SK-N-SH treated with all-trans-retinoic acid at 6 μM for 48 hours (cell line): ENCODE data around the gene TRABD2B.

Experiments
- ATAC-seq: fragments of 200-7000 bp; cut with Tn5 transposase; 3 replicates; pipeline ENCODE4 v1.9.1; 2020; ENCODE audit warnings: mild to moderate bottlenecking, moderate library complexity
- ARNTL ChIP-seq: fragments of 450-650 bp; formaldehyde crosslinking; IDR thresholded peaks from 2 replicates; pipeline ENCODE4 v1.5.0; 2020; ENCODE audit warnings: low read depth, mild to moderate bottlenecking, moderate library complexity, borderline replicate concordance
- BACH2 ChIP-seq: fragments of 250-450 bp; sonication (Bioruptor Pico); IDR thresholded peaks from 2 replicates; pipeline ENCODE4 v1.9.0; 2021; ENCODE audit warnings: mild to moderate bottlenecking, borderline replicate concordance
- CSDC2 ChIP-seq: fragments of 250-450 bp; sonication (Bioruptor Pico); IDR thresholded peaks from 2 replicates; pipeline ENCODE4 v1.5.0; 2020; ENCODE audit warnings: mild to moderate bottlenecking, moderate library complexity
- GLIS3 ChIP-seq: fragments of 250-450 bp; sonication (Bioruptor Pico); IDR thresholded peaks from 2 replicates; pipeline ENCODE4 v1.5.0; 2020; ENCODE audit warnings: mild to moderate bottlenecking, moderate library complexity
- PPARA ChIP-seq: fragments of 250-450 bp; sonication (Bioruptor Pico); IDR thresholded peaks from 2 replicates; pipeline ENCODE4 v1.5.0; 2020; ENCODE audit warnings: mild to moderate bottlenecking, borderline replicate concordance
- RARB ChIP-seq: fragments of 250-450 bp; sonication (Bioruptor Pico); IDR thresholded peaks from 2 replicates; pipeline ENCODE4 v1.8.0; 2021; ENCODE audit warnings: mild to moderate bottlenecking, moderate library complexity
- SNAI2 ChIP-seq: fragments of 250-450 bp; sonication (Bioruptor Pico); IDR thresholded peaks from 2 replicates; pipeline ENCODE4 v1.5.0; 2020; ENCODE audit warnings: mild to moderate bottlenecking, moderate library complexity
- TCF4 ChIP-seq: fragments of 250-450 bp; sonication (Bioruptor Pico); IDR thresholded peaks from 2 replicates; pipeline ENCODE4 v1.8.0; 2021; ENCODE audit warnings: mild to moderate bottlenecking, moderate library complexity, borderline replicate concordance
- TOX ChIP-seq: fragments of 250-450 bp; sonication (Bioruptor Pico); IDR thresholded peaks from 2 replicates; pipeline ENCODE4 v1.8.0; 2021; ENCODE audit warnings: mild to moderate bottlenecking, moderate library complexity, borderline replicate concordance
- ZC3H10 ChIP-seq: fragments of 250-450 bp; sonication (Bioruptor Pico); IDR thresholded peaks from 2 replicates; pipeline ENCODE4 v1.5.1; 2021; ENCODE audit warnings: mild to moderate bottlenecking, moderate library complexity
- ZFP3 ChIP-seq: fragments of 250-450 bp; sonication (Bioruptor Pico); IDR thresholded peaks from 2 replicates; pipeline ENCODE4 v1.5.0; 2020; ENCODE audit warnings: mild to moderate bottlenecking, moderate library complexity
- ZFP30 ChIP-seq: fragments of 450-650 bp; formaldehyde crosslinking; IDR thresholded peaks from 2 replicates; pipeline ENCODE4 v1.5.0; 2022; ENCODE audit warnings: mild to moderate bottlenecking, moderate library complexity
- ZNF565 ChIP-seq: fragments of 450-650 bp; formaldehyde crosslinking; conservative IDR thresholded peaks from 2 replicates; pipeline ENCODE4 v1.5.0; 2020; ENCODE audit warnings: low read depth, mild to moderate bottlenecking, moderate library complexity
- ZNF70 ChIP-seq: fragments of 450-650 bp; formaldehyde crosslinking; IDR thresholded peaks from 2 replicates; pipeline ENCODE4 v1.5.0; 2020; ENCODE audit warnings: mild to moderate bottlenecking, moderate library complexity
- ZNF8 ChIP-seq: fragments of 450-650 bp; formaldehyde crosslinking; IDR thresholded peaks from 2 replicates; pipeline ENCODE4 v1.5.0; 2020; ENCODE audit warnings: mild to moderate bottlenecking, moderate library complexity
- TF ChIP-seq, protein P1 (sequence below): fragments of 250-450 bp; sonication (Bioruptor Pico); IDR thresholded peaks from 2 replicates; pipeline ENCODE4 v1.8.0; 2021; ENCODE audit warnings: low read depth, mild to moderate bottlenecking, moderate library complexity, borderline replicate concordance
- TF ChIP-seq, protein P2 (sequence below): fragments of 250-450 bp; sonication (Bioruptor Pico); IDR thresholded peaks from 2 replicates; pipeline ENCODE4 v1.5.1; 2021; ENCODE audit warnings: mild to moderate bottlenecking, moderate library complexity
- TF ChIP-seq, protein P3 (sequence below): fragments of 250-450 bp; sonication (Bioruptor Pico); IDR thresholded peaks from 2 replicates; pipeline ENCODE4 v1.5.0; 2020; ENCODE audit warnings: mild to moderate bottlenecking, moderate library complexity

TRABD2B gene

DNA sequence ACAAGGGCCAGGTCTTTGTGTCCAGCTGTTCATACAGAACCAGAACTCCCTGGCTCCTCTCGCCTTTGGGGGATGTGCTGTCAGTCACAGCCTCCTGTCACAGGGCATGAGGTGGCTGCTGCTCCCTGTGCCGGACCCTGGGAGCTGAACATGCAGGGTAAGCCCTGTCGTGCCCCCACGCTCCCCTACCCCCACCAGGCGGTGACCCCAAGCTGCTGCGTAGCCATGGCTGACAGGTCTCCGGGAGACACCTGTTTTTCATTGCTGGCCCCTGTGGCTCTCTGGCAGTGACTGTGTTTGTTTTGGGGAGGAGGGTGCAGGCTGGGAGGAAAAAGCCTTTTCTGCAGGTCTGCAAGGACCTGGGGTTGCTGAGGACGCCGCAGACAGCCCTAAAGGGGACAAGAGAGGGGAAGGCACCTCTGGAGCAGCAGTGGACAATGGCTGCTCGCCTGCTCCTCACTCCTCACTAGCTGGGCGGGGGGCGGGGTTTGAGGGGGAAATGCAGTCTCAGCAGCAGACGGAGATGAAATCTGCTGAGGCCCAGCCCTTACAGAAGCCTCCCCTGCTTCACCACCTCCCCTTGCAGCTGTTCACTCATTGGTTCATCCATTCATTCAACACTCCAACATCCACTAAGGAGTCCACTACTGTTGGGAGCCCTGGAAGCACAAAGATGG is 81.4 kb downstream of the TRABD2B start:
- TF ChIP-seq BACH2 (CRISPR knock-in tag) = no peak
- no peak for TF ChIP-seq GLIS3 (CRISPR knock-in tag)
- no peak; the same call in 2 of the 3 replicates for ATAC-seq

DNA sequence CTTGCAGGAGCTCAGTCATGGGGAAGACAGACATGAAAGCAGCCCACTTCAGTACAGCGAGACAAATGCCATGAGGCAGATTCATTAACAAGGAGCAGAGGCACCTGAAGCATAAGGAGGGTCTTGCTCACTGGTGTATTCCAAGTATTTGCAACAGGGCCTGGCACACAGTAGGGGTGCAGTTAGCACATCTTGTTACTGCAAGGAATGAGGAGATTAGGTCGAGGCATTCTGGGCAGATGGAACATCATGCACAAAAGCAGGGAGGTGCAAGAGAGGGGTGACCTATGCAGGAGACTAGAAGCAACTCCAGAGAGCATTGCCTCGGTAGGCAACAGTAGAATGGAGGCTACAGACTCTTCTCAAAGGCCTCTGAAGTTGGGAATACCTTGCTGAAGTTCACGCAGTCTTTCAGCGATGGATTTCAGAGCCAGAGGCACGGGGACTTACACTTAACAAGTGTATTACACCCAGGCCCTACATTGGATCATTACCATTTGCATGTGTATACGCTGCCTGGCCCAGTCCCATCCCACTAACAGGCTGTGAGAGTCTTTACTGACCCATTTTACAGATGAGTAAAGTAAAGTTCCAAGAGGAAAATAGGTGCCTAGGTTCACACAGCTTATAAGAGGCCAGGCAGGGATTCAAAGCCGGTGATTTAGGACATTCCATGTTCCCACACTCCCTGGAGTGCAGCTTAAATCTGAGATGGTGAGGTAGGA is 82.1 kb downstream of the TRABD2B start:
- TF ChIP-seq, protein P1, sequence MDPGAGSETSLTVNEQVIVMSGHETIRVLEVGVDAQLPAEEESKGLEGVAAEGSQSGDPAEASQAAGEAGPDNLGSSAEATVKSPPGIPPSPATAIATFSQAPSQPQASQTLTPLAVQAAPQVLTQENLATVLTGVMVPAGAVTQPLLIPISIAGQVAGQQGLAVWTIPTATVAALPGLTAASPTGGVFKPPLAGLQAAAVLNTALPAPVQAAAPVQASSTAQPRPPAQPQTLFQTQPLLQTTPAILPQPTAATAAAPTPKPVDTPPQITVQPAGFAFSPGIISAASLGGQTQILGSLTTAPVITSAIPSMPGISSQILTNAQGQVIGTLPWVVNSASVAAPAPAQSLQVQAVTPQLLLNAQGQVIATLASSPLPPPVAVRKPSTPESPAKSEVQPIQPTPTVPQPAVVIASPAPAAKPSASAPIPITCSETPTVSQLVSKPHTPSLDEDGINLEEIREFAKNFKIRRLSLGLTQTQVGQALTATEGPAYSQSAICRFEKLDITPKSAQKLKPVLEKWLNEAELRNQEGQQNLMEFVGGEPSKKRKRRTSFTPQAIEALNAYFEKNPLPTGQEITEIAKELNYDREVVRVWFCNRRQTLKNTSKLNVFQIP (CRISPR knock-in tag) = no peak

DNA sequence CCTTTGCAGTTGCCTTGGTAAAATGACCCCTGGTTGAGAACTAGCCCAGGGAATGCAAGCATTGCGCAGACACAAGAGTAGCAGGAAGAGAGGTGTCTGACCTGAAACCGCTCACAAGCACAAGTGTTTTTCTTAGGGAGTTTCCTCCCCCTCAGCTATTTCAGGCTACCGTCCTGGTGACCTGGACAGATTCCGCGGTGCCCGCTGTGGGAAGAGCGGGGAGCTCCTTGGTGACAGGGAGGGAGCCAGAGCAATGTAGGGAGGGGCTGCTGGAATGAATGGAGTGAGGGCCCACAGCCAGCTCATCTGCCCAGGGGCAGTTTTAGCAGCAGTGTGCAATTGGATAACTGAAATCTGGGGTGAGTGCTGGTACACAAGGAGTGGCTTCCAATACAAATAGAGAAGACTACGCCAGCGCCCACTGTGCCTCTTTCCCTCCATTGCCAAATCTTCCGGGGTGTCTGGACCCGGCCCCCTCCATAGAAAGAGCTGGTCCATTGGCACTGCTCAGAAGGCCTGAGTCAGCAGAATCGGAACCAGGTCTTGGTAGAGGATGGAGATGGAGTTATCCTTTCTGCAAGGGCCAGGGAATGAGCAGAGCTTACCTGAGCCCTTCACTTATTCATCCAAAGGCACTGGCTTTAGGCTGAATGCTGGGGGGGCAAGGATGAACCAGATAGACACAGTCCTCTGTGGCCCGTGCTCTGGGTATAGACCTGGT is 82.8 kb downstream of the TRABD2B start:
- TF ChIP-seq ARNTL (CRISPR knock-in tag) = no peak
- no peak for TF ChIP-seq ZC3H10 (CRISPR knock-in tag)
- TF ChIP-seq CSDC2 = no peak
- TF ChIP-seq ZFP30 (CRISPR knock-in tag) = no peak
- TF ChIP-seq, protein P2, sequence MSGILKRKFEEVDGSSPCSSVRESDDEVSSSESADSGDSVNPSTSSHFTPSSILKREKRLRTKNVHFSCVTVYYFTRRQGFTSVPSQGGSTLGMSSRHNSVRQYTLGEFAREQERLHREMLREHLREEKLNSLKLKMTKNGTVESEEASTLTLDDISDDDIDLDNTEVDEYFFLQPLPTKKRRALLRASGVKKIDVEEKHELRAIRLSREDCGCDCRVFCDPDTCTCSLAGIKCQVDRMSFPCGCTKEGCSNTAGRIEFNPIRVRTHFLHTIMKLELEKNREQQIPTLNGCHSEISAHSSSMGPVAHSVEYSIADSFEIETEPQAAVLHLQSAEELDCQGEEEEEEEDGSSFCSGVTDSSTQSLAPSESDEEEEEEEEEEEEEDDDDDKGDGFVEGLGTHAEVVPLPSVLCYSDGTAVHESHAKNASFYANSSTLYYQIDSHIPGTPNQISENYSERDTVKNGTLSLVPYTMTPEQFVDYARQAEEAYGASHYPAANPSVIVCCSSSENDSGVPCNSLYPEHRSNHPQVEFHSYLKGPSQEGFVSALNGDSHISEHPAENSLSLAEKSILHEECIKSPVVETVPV (CRISPR knock-in tag) = no peak
- TF ChIP-seq ZNF8 (CRISPR knock-in tag) = no peak
- TF ChIP-seq TOX (CRISPR knock-in tag) = no peak
- TF ChIP-seq GLIS3 (CRISPR knock-in tag) = no peak
- TF ChIP-seq, protein P3, sequence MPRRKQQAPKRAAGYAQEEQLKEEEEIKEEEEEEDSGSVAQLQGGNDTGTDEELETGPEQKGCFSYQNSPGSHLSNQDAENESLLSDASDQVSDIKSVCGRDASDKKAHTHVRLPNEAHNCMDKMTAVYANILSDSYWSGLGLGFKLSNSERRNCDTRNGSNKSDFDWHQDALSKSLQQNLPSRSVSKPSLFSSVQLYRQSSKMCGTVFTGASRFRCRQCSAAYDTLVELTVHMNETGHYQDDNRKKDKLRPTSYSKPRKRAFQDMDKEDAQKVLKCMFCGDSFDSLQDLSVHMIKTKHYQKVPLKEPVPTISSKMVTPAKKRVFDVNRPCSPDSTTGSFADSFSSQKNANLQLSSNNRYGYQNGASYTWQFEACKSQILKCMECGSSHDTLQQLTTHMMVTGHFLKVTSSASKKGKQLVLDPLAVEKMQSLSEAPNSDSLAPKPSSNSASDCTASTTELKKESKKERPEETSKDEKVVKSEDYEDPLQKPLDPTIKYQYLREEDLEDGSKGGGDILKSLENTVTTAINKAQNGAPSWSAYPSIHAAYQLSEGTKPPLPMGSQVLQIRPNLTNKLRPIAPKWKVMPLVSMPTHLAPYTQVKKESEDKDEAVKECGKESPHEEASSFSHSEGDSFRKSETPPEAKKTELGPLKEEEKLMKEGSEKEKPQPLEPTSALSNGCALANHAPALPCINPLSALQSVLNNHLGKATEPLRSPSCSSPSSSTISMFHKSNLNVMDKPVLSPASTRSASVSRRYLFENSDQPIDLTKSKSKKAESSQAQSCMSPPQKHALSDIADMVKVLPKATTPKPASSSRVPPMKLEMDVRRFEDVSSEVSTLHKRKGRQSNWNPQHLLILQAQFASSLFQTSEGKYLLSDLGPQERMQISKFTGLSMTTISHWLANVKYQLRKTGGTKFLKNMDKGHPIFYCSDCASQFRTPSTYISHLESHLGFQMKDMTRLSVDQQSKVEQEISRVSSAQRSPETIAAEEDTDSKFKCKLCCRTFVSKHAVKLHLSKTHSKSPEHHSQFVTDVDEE (CRISPR knock-in tag) = no peak
- no peak for TF ChIP-seq SNAI2 (CRISPR knock-in tag)
- TF ChIP-seq TCF4 (CRISPR knock-in tag) = no peak
- TF ChIP-seq, all 23 proteins: peak for 0
- no peak for ATAC-seq

More for the DNA sequence above, 82.1 kb downstream of the TRABD2B start:
- ATAC-seq = no peak

DNA sequence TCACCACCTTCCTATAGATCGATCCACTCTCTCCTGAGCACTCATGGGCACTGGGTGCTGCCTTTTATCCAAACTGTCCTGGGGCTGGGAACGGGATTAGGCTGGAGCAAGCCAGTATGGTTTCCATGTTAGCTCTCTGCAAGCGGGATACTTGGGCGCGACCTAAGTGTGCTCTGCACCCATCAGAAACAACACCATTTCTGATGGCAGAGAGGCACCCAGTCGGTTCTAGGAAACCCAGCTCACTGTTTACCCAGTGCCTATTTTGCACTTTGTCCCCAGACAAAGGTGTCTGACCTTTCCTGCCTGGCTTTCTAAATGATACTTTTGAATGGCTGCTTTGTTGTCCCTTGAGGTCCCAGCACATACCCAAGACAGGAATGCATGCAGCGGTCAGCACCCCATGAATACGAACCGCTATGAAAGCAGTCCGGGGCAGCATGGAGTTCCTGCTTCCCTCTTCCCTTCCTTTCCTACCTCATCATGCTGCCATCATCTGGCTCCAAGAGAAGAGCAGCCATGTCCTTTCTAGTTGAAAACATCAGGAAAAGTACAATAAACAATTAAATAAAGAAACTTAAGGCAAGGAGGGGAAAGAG is 83.9 kb downstream of the TRABD2B start:
- no peak for ATAC-seq
- TF ChIP-seq TOX (CRISPR knock-in tag) (no peak), ZNF70 (CRISPR knock-in tag) (no peak), GLIS3 (CRISPR knock-in tag) (no peak), SNAI2 (CRISPR knock-in tag) (no peak), ZNF565 (CRISPR knock-in tag) (no peak), PPARA (no peak), RARB (CRISPR knock-in tag) (no peak), ZFP3 (CRISPR knock-in tag) (no peak), ARNTL (CRISPR knock-in tag) (no peak)
- TF ChIP-seq, protein P2 (CRISPR knock-in tag) = no peak
- TF ChIP-seq, protein P3 (CRISPR knock-in tag) = no peak
- TF ChIP-seq, protein P1 (CRISPR knock-in tag) = no peak
